SHP77 treated with DMSO at 0.1 percent for 48 hours (cell line): Measurements from ENCODE around the gene C13orf46.

Experiments
- DNase-seq: peaks from one replicate; lab custom pipeline; 2025; lab: John Stamatoyannopoulos, UW

The C13orf46 gene

GRCh38 chr13:113938246-113938645, 35.6 kb downstream of the C13orf46 start:
- DNase-seq = no peak

GRCh38 chr13:113937527-113938180, 36.2 kb downstream of the C13orf46 start:
- DNase-seq = no peak

- DNase-seq = no peak
Measured at GRCh38 chr13:113937073-113937472, 36.8 kb downstream of the C13orf46 start.

GRCh38 chr13:113936166-113936965, 37.5 kb downstream of the C13orf46 start:
- no peak for DNase-seq

GRCh38 chr13:113935001-113935844, 38.7 kb downstream of the C13orf46 start:
- no peak for DNase-seq

GRCh38 chr13:113934576-113934975, 39.3 kb downstream of the C13orf46 start:
- no peak for DNase-seq

GRCh38 chr13:113933901-113934300, 40.0 kb downstream of the C13orf46 start:
- no peak for DNase-seq

GRCh38 chr13:113931841-113932459, 41.9 kb downstream of the C13orf46 start:
- DNase-seq = no peak

GRCh38 chr13:113930671-113931637, 42.9 kb downstream of the C13orf46 start:
- no peak for DNase-seq

GRCh38 chr13:113929628-113930615, 44.0 kb downstream of the C13orf46 start:
- DNase-seq = no peak

- no peak for DNase-seq
Measured at GRCh38 chr13:113928685-113929627, 44.9 kb downstream of the C13orf46 start.

GRCh38 chr13:113927661-113928581, 46.0 kb downstream of the C13orf46 start:
- DNase-seq = no peak

- no peak for DNase-seq
Measured at GRCh38 chr13:113926951-113927660, 46.8 kb downstream of the C13orf46 start.

GRCh38 chr13:113926301-113926761, 47.5 kb downstream of the C13orf46 start:
- no peak for DNase-seq

- DNase-seq = no peak
Measured at GRCh38 chr13:113924184-113924901, 49.5 kb downstream of the C13orf46 start.
